ENCODE measurements around the gene TANGO2. TPM values are rescaled to one million over a fixed set of nuclear protein-coding genes. Genes with fewer than 3 reads are reported as not detected.

TANGO2 gene
- total and polyA plus RNA-seq, 9 of the 15 experiments (the other 6 are each of a cell fraction or from before 2014, with no cell fraction given), result 15.5 to 94.9 (median 70.1) TPM

DNA sequence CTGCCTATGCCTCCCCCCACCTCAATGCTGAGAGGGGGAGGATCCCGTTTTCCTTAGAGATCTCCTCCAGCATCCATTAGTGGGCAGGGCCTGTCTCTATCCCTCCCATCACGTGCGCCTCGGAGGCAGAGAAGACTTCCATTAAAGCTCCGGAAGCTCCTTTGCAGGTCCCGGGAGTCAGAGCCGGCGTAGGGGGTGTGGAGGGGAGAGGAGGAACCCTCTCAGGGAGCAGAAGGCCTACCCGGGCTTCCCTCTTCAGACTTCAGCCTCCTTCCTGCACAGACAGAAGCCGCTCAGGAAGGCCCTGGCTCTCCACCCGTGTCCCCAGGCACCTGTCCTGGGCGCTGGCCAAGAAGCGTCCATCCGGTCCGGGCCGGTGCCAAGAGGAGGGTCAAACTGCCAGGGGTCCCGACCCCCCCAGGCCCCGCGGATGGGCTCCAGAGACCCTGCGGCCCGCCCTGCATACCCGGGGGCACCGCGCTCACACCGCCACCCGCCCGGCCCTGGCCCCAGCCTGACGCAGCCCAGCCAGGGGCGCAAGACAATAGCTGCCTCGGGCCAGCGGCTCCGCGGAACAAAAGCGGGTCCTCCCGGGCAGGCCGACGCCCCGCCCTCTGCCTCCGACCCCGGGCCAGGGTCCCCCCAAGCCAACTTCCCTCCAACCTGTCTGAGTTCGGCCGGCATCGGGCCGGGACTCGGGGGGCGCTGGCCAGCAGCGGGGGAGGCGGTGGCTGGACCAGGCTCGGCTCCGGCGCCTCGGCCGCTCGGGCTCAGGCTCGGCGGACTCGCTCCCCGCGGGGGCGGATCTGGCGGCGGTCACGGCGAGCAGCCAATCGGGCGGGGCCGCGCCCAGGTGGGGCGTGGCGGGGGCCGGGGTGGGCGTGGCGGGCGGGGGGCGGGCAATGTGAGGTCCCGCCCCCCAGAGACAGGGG is 34.2 kb upstream of the TANGO2 start (continued):
- TF ChIP-seq ZNF609 (CRISPR knock-in tag; IDR thresholded peaks at IDR 0.05; ENCODE audit: borderline replicate concordance), result no peak
- no peak for TF ChIP-seq ZNF778 (CRISPR knock-in tag; IDR thresholded peaks at IDR 0.05)
- TF ChIP-seq ZNF347 (CRISPR knock-in tag; IDR thresholded peaks at IDR 0.05; ENCODE audit: low read depth), result no peak
- no peak for TF ChIP-seq TRIM24 (IDR thresholded peaks at IDR 0.05)
- TF ChIP-seq MTF1 (CRISPR knock-in tag; IDR thresholded peaks at IDR 0.05; ENCODE audit: borderline replicate concordance), result no peak
- no peak for TF ChIP-seq HMG20A (CRISPR knock-in tag; conservative IDR thresholded peaks at IDR 0.05)
- TF ChIP-seq, protein P1, sequence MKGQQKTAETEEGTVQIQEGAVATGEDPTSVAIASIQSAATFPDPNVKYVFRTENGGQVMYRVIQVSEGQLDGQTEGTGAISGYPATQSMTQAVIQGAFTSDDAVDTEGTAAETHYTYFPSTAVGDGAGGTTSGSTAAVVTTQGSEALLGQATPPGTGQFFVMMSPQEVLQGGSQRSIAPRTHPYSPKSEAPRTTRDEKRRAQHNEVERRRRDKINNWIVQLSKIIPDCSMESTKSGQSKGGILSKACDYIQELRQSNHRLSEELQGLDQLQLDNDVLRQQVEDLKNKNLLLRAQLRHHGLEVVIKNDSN (CRISPR knock-in tag; IDR thresholded peaks at IDR 0.05), result no peak
- TF ChIP-seq PTRF (tag; IDR thresholded peaks at IDR 0.05), result no peak
- TF ChIP-seq, protein P2, sequence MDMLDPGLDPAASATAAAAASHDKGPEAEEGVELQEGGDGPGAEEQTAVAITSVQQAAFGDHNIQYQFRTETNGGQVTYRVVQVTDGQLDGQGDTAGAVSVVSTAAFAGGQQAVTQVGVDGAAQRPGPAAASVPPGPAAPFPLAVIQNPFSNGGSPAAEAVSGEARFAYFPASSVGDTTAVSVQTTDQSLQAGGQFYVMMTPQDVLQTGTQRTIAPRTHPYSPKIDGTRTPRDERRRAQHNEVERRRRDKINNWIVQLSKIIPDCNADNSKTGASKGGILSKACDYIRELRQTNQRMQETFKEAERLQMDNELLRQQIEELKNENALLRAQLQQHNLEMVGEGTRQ (CRISPR knock-in tag; IDR thresholded peaks at IDR 0.05), result peak; percentile 79
- TF ChIP-seq, protein P3, sequence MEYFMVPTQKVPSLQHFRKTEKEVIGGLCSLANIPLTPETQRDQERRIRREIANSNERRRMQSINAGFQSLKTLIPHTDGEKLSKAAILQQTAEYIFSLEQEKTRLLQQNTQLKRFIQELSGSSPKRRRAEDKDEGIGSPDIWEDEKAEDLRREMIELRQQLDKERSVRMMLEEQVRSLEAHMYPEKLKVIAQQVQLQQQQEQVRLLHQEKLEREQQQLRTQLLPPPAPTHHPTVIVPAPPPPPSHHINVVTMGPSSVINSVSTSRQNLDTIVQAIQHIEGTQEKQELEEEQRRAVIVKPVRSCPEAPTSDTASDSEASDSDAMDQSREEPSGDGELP (CRISPR knock-in tag; IDR thresholded peaks at IDR 0.05; ENCODE audit: borderline replicate concordance), result no peak
- TF ChIP-seq SRF (CRISPR knock-in tag; IDR thresholded peaks at IDR 0.05), result no peak; a peak in 1 of 4 replicates
- TF ChIP-seq ASH1L (IDR thresholded peaks at IDR 0.05; ENCODE audit: borderline replicate concordance, low read depth, partially characterized antibody), result no peak
- no peak for TF ChIP-seq NELFE (IDR thresholded peaks at IDR 0.05; ENCODE audit: insufficient read depth, insufficient read length)
- no peak for TF ChIP-seq EP400 (IDR thresholded peaks at IDR 0.05)
- TF ChIP-seq RAD51 (IDR thresholded peaks at IDR 0.05; ENCODE audit: borderline replicate concordance, low read depth), result peak; percentile 45; the same call in 1 of the 2 replicates
- peak; percentile 81; the same call in 1 of the 2 replicates for TF ChIP-seq ZNF583 (CRISPR knock-in tag; IDR thresholded peaks at IDR 0.05)
- TF ChIP-seq SMAD4 (CRISPR knock-in tag; conservative IDR thresholded peaks at IDR 0.05), result peak; percentile 84; the same call in 1 of the 2 replicates
- TF ChIP-seq SMARCA4 (IDR thresholded peaks at IDR 0.05), result no peak
- TF ChIP-seq RBM34 (IDR thresholded peaks at IDR 0.05; ENCODE audit: borderline replicate concordance, insufficient read depth, low read length), result no peak
- TF ChIP-seq RBM39 (optimal IDR thresholded peaks at IDR 0.05; ENCODE audit: low read depth, low read length), result no peak
- TF ChIP-seq HDAC2 (IDR thresholded peaks at IDR 0.05), result no peak

Measured in K562 (cell line).